BE2C (cell line): ENCODE data around the gene CATSPERZ.

Experiments
- DNase-seq: peaks from one replicate; pipeline ENCODE4 v3.0.0-alpha.2; 2020
- H3K27me3 ChIP-seq: fragments of 250-450 bp; sonication (Bioruptor Pico); 2 replicates; pipeline ENCODE4 v1.5.1; 2020; ENCODE audit warnings: mild to moderate bottlenecking
- H3K36me3 ChIP-seq: fragments of 250-450 bp; sonication (Bioruptor Pico); 2 replicates; pipeline ENCODE4 v1.5.1; 2020; ENCODE audit warnings: mild to moderate bottlenecking
- H3K4me1 ChIP-seq: fragments of 250-450 bp; sonication (Bioruptor Pico); 2 replicates; pipeline ENCODE4 v1.5.1; 2020
- H3K4me3 ChIP-seq: 2 replicates; pipeline ENCODE4 v1.5.1; 2011; ENCODE audit warnings: low read depth, low read length
- H3K9me3 ChIP-seq: fragments of 250-450 bp; sonication (Bioruptor Pico); 2 replicates; pipeline ENCODE4 v1.5.1; 2020
- TF ChIP-seq, protein P1 (sequence below): IDR thresholded peaks from 2 replicates; pipeline ENCODE4 v1.5.1; 2012; ENCODE audit warnings: mild to moderate bottlenecking, low read depth, low read length

CATSPERZ gene

GRCh38 chr11:64287676-64288352 is 12.3 kb upstream of the CATSPERZ start:
- Histone ChIP-seq H3K9me3 (no peaks in the 10 kb centered on the region), H3K27me3 (peaks cover 27% of the 10 kb centered on the region), H3K4me3 (no peak overlapping the region), H3K36me3 (no peaks in the 10 kb centered on the region), H3K4me1 (no peaks in the 10 kb centered on the region)
- TF ChIP-seq, protein P1, sequence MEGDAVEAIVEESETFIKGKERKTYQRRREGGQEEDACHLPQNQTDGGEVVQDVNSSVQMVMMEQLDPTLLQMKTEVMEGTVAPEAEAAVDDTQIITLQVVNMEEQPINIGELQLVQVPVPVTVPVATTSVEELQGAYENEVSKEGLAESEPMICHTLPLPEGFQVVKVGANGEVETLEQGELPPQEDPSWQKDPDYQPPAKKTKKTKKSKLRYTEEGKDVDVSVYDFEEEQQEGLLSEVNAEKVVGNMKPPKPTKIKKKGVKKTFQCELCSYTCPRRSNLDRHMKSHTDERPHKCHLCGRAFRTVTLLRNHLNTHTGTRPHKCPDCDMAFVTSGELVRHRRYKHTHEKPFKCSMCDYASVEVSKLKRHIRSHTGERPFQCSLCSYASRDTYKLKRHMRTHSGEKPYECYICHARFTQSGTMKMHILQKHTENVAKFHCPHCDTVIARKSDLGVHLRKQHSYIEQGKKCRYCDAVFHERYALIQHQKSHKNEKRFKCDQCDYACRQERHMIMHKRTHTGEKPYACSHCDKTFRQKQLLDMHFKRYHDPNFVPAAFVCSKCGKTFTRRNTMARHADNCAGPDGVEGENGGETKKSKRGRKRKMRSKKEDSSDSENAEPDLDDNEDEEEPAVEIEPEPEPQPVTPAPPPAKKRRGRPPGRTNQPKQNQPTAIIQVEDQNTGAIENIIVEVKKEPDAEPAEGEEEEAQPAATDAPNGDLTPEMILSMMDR: no peak
- DNase-seq: no peak

DNA sequence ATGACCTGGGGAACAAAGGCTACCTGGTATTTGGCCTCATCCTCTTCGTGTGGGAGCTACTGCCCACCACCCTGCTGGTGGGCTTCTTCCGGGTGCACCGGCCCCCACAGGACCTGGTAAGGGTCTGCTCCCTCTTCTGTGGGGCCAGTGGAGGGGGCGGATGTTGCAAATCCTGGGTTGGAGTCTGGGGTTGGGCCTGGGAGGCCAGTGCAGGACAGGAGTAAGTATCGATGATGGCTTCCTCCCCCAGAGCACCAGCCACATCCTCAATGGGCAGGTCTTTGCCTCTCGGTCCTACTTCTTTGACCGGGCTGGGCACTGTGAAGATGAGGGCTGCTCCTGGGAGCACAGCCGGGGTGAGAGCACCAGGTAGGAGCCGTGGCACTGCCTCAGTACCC is 11.8 kb upstream of the CATSPERZ start:
- TF ChIP-seq, protein P1: no peak
- H3K36me3 ChIP-seq: no peaks in the 10 kb centered on the region
- H3K4me3 ChIP-seq: no peak overlapping the region
- H3K4me1 ChIP-seq: no peaks in the 10 kb centered on the region
- DNase-seq: no peak
- H3K9me3 ChIP-seq: no peaks in the 10 kb centered on the region
- H3K27me3 ChIP-seq: peaks cover 33% of the 10 kb centered on the region

DNA sequence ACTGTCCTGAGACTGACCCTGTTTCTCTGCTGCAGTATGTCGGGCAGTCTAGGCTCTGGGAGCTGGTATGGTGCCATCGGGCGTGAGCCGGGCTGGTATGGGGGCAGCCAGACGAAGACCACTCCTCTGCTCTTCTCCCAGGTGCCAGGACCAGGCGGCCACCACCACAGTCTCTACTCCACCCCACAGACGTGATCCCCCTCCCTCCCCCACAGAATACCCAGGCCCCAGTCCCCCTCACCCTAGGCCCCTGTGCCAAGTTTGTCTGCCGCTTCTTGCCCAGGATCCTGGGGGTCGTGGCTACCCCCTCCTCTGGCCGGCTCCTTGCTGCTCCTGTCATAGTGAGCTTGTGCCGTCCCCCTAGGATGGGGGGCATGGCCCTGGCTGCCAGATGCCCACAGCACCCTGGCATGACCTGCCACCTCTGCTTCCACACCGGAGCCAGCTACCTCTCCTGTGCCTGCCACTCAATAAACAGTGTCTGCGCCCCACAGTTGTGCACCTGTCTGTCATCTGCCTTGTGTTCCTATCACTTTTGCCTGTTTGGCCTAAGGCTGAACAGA is 11.1 kb upstream of the CATSPERZ start:
- Histone ChIP-seq H3K27me3 (peaks cover 40% of the 10 kb centered on the region), H3K9me3 (no peaks in the 10 kb centered on the region), H3K36me3 (no peaks in the 10 kb centered on the region), H3K4me3 (no peak overlapping the region), H3K4me1 (no peaks in the 10 kb centered on the region)
- TF ChIP-seq, protein P1: no peak
- no peak for DNase-seq

DNA sequence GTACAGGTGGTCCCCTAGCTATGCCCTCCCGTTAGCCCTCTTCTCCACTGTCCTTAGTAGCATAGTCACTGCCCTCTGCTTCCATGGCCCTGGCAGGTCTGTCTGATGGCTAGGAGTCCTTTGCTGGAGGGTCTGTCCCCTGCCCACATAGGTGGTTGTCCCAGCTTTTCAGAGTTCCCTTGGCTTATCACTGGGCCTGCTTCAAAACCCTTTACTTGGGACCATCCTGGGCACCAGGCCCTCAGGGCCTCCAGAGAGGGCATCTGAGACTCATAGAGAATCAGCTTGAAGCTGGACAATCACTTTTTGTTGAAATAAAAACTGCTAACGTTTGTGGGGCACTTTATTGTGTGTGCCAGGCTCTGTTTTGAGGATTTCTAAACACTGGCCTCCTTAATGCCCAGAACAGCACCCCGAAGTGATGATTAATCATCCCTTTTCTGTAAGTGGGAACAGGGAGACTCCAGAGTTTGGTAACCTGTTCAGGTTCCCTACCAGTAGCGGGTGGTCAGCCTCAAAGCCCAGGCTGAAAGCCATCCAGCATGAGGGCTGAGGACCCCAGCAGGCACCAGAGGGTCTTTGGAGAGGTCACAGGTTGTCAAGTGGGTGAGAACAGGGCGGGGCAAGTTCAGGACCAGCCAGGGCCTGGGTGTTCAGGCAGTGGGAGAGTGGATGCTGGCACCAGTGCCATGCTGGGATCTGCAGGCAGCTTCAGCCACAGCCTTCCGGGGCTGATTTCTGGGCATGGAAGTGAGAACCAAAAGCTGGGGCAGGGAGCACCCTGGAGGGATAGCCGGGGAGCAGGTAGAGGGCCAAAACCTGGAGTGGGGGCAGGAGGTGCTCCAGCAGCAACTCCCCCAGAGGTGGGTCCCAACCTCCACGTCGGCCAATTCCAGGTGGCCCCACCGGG is 9.6 kb upstream of the CATSPERZ start:
- H3K9me3 ChIP-seq: no peaks in the 10 kb centered on the region
- H3K27me3 ChIP-seq: peaks cover 40% of the 10 kb centered on the region
- no peaks in the 10 kb centered on the region for H3K36me3 ChIP-seq
- no peak overlapping the region for H3K4me3 ChIP-seq
- DNase-seq: no peak
- TF ChIP-seq, protein P1: no peak
- H3K4me1 ChIP-seq: no peaks in the 10 kb centered on the region

DNA sequence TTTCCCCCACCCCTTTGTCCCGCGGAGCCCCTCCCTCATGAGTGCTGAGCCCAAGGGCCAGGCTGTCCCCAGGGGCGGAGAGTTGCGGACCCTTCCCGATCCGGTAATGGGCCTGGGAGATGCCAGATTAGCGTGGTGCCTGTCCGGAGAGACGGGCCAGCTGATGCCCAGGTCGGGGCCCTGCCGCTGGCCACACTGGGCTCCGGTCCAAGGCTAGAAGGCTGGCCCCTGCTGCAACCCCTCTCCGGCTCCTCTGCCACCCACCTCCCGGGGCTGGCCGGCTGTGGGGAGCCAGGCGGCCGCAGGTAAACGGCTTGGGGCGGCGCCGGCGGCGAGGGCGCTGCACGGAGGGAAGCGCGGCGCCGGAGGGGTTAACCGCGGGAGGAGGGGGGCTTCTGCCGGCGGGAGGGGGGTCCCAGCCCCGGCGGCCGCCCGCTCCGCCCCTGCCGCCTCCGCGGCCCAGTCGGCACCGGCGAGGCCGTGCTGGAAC is 8.9 kb upstream of the CATSPERZ start, which contains the start of gene KCNK4:
TSS of gene KCNK4 (plus strand) at position 41 of the 490 bp plus-strand sequence. CDS start 1,717 bp downstream, outside the sequence.
- peaks cover 43% of the 10 kb centered on the region for H3K27me3 ChIP-seq
- H3K4me1 ChIP-seq: no peaks in the 10 kb centered on the region
- H3K9me3 ChIP-seq: no peaks in the 10 kb centered on the region
- H3K36me3 ChIP-seq: no peaks in the 10 kb centered on the region
- H3K4me3 ChIP-seq: no peak within 1 kb of the TSS
- DNase-seq: no peak
- TF ChIP-seq, protein P1: no peak
